CD4-positive, alpha-beta T cell (primary cell): ENCODE results near the gene RPS27L. TPM values are rescaled to one million over a fixed set of nuclear protein-coding genes. Genes with fewer than 3 reads are reported as not detected.

ENCODE experiments used
- ATAC-seq: fragments of 200-7000 bp; cut with Tn5 transposase; one replicate; pipeline ENCODE4 v1.10.0; 2022; ENCODE audit warnings: mild to moderate bottlenecking; ENCODE audit not compliant: poor library complexity
- CTCF ChIA-PET: fragments of 350-600 bp; sonication (Branson Sonifier 250); formaldehyde crosslinking; loops from one replicate; lab custom pipeline; 2021; ENCODE audit warnings: antibody characterized with exemption, inconsistent platforms; lab: Charles Lee
- POLR2A ChIA-PET: fragments of 350-600 bp; sonication (Branson Sonifier 250); formaldehyde crosslinking; loops from one replicate; lab custom pipeline; 2021; ENCODE audit warnings: antibody characterized with exemption, inconsistent platforms; lab: Charles Lee
- DNase-seq, 14 experiments: peaks; one replicate each; pipeline ENCODE4 v3.0.0-alpha.2; 2013 to 2020; ENCODE audit warnings: mixed read lengths in 2 of 14
- H3K27ac ChIP-seq, 2 donors: one replicate each; pipeline versions ENCODE4 v1.5.1 to v1.7.0; 2013; ENCODE audit warnings: low read length in 2 of 2, low read depth in 1 of 2, mild to moderate bottlenecking in 1 of 2
- H3K27me3 ChIP-seq, 2 experiments: 1 replicate in 1 of 2; 2 replicates in 1 of 2; pipeline versions ENCODE4 v1.6.1 to v1.7.0; 2013; ENCODE audit warnings: low read length in 2 of 2, control low read depth in 1 of 2, mild to moderate bottlenecking in 1 of 2, moderate library complexity in 1 of 2; ENCODE audit not compliant: insufficient read depth in 2 of 2, control insufficient read depth in 1 of 2
- H3K36me3 ChIP-seq: one replicate; pipeline ENCODE4 v1.6.1; 2013; ENCODE audit warnings: low read length, control low read depth; ENCODE audit not compliant: insufficient read depth
- H3K4me1 ChIP-seq: one replicate; pipeline ENCODE4 v1.6.1; 2013; ENCODE audit warnings: low read length, control low read depth; ENCODE audit not compliant: insufficient read depth
- H3K4me3 ChIP-seq: one replicate; pipeline ENCODE4 v1.5.1; 2013; ENCODE audit warnings: mild to moderate bottlenecking, low read length, moderate library complexity
- H3K9me3 ChIP-seq, 2 experiments: 1 replicate in 1 of 2; 2 replicates in 1 of 2; pipeline versions ENCODE4 v1.6.1 to v1.7.0; 2013; ENCODE audit warnings: low read length in 2 of 2, mild to moderate bottlenecking in 2 of 2, control low read depth in 1 of 2, moderate library complexity in 1 of 2; ENCODE audit not compliant: control insufficient read depth in 1 of 2, insufficient read depth in 1 of 2
- H3K27ac Mint-ChIP-seq: one replicate; pipeline ENCODE4 v1.8.0; 2020; ENCODE audit warnings: mixed read lengths
- H3K27me3 Mint-ChIP-seq: one replicate; pipeline ENCODE4 v1.8.0; 2021; ENCODE audit warnings: mixed read lengths
- H3K36me3 Mint-ChIP-seq: one replicate; pipeline ENCODE4 v1.8.0; 2021; ENCODE audit warnings: low read depth, mixed read lengths
- H3K4me1 Mint-ChIP-seq: one replicate; pipeline ENCODE4 v1.8.0; 2021; ENCODE audit warnings: low read depth, mixed read lengths
- H3K4me3 Mint-ChIP-seq: one replicate; pipeline ENCODE4 v1.8.0; 2020; ENCODE audit warnings: mild to moderate bottlenecking, mixed read lengths
- H3K9me3 Mint-ChIP-seq: one replicate; pipeline ENCODE4 v1.8.0; 2020; ENCODE audit warnings: mixed read lengths
- CTCF ChIP-seq: fragments of 200-600 bp; IDR thresholded peaks from one replicate; pipeline ENCODE4 v1.8.0; 2022; ENCODE audit warnings: antibody characterized with exemption, mild to moderate bottlenecking
- intact Hi-C, 2 experiments: fragments of 100-400 bp; cut with DNase I in 1 of 2; cut with micrococcal nuclease in 1 of 2; formaldehyde crosslinking; loops; one replicate each; pipeline versions ENCODE4 v1.15.1 to v1.9.0; 2023 to 2025; cut with DNase I, micrococcal nuclease
- total RNA-seq, 174 experiments: library from RNA in 2 of 174; stranded (reverse) in 2 of 174; gene quantifications; one replicate each; pipeline ENCODE4 v1.2.3 and lab custom pipeline; 2021 to 2026

The RPS27L gene
- total RNA-seq, 2 experiments from 2014 or later = 40.0 to 43.1 TPM

- POLR2A ChIA-PET = interaction anchor here (0.6 to 8.1 kb wide), 29 partner anchors 11 to 902 kb away, joined by 3 to 176 read pairs (median 5); partner anchors contain the start of genes APH1B, CIAO2A, RPS27L and USP3
- Histone ChIP-seq H3K27me3 (no peaks in the 10 kb centered on the region), H3K4me1 (peaks cover 50% of the 10 kb centered on the region), H3K27ac (peak overlapping the region; percentile 94 to 95), H3K9me3 (no peaks in the 10 kb centered on the region), H3K36me3 (no peaks in the 10 kb centered on the region), H3K4me3 (peak overlapping the region; percentile 88)
- Mint-ChIP-seq H3K36me3 (peaks cover 13% of the 10 kb centered on the region), H3K4me1 (peaks cover 81% of the 10 kb centered on the region), H3K27me3 (no peaks in the 10 kb centered on the region), H3K27ac (peak overlapping the region; percentile 95), H3K4me3 (peak overlapping the region; percentile 73), H3K9me3 (no peaks in the 10 kb centered on the region)
- peak; percentile 73 for ATAC-seq
- TF ChIP-seq CTCF = no peak
- intact Hi-C loops = loop anchor here (1.0 to 10.0 kb wide), 7 partner anchors 11 to 413 kb away; partner anchors contain the start of genes APH1B (in 1 of the 2) and USP3 (in 1 of the 2)
- CTCF ChIA-PET = interaction anchor here (1.0 to 2.0 kb wide), 8 partner anchors 13 to 971 kb away, joined by 3 to 11 read pairs (median 5); partner anchors contain the start of genes APH1B and PPIB
- DNase-seq = peak in 12 of 14 experiments; percentile 20 to 96 (median 51)
Observed at GRCh38 chr15:63191895-63192618, 34.8 kb upstream of the RPS27L start.

- no peaks in the 10 kb centered on the region for H3K27me3 Mint-ChIP-seq
- Histone ChIP-seq H3K27ac (peak overlapping the region; percentile 94 to 95), H3K27me3 (no peaks in the 10 kb centered on the region), H3K4me3 (peak overlapping the region; percentile 88), H3K36me3 (no peaks in the 10 kb centered on the region), H3K4me1 (peaks cover 41% of the 10 kb centered on the region), H3K9me3 (no peaks in the 10 kb centered on the region)
- no peak for ATAC-seq
- peak overlapping the region; percentile 96 for H3K4me3 Mint-ChIP-seq
- intact Hi-C loops = loop anchor here (5.0 to 10.0 kb wide), 4 partner anchors 36 to 414 kb away; partner anchors contain the start of gene USP3 (in 1 of the 2)
- H3K36me3 Mint-ChIP-seq = peaks cover 13% of the 10 kb centered on the region
- H3K9me3 Mint-ChIP-seq = no peaks in the 10 kb centered on the region
- peak overlapping the region; percentile 95 for H3K27ac Mint-ChIP-seq
- TF ChIP-seq CTCF = no peak
- POLR2A ChIA-PET = interaction anchor here (0.6 to 8.1 kb wide), 24 partner anchors 11 to 724 kb away, joined by 3 to 176 read pairs (median 5); partner anchors contain the start of genes APH1B and RPS27L
- peak in 1 of 14 experiments; percentile 18 for DNase-seq
- CTCF ChIA-PET = interaction anchor here (1.1 to 2.0 kb wide), 5 partner anchors 20 to 44 kb away, joined by 3 to 11 read pairs (median 6); no protein-coding TSS in a partner anchor
- peaks cover 71% of the 10 kb centered on the region for H3K4me1 Mint-ChIP-seq
Observed at GRCh38 chr15:63190769-63191649, 33.7 kb upstream of the RPS27L start.
